ENCODE measurements around the gene ZNF808. TPM values are rescaled to one million over a fixed set of nuclear protein-coding genes. Genes with fewer than 3 reads are reported as not detected.
"Not testable (repeated sequence)": the region's sequence is repeated elsewhere in the genome, so short reads cannot be mapped to it uniquely, and the experiment has no call there.

The ZNF808 gene
- total RNA-seq, 1 donor from 2014 or later, result 9.0 TPM

- H3K27me3 ChIP-seq, result no peaks in the 10 kb centered on the region
- H3K4me3 ChIP-seq, result no peak overlapping the region
- no peak for TF ChIP-seq CTCF (IDR thresholded peaks at IDR 0.05)
- no peaks in the 10 kb centered on the region for H3K4me1 ChIP-seq
- peaks cover 4 to 34% of the 10 kb centered on the region in 2 donors for H3K9me3 ChIP-seq
- intact Hi-C loops (cut with DNase I), result no loop called here
- H3K27ac ChIP-seq, result no peak overlapping the region
- no peaks in the 10 kb centered on the region for H3K36me3 ChIP-seq
- DNase-seq (ENCODE audit: low spot score in 2 of 2), result no peak
These were observed 7.5 kb upstream of the ZNF808 start for GRCh38 chr19:52520013-52520412.

- Histone ChIP-seq H3K4me1 (no peaks in the 10 kb centered on the region), H3K27me3 (no peaks in the 10 kb centered on the region), H3K36me3 (no peaks in the 10 kb centered on the region), H3K27ac (no peak overlapping the region), H3K4me3 (no peak overlapping the region), H3K9me3 (peaks cover 0 to 27% of the 10 kb centered on the region in 2 donors)
- no peak for DNase-seq (ENCODE audit: low spot score in 2 of 2)
- TF ChIP-seq CTCF (IDR thresholded peaks at IDR 0.05), result no peak
- intact Hi-C loops (cut with DNase I), result no loop called here
These were observed 4.9 kb upstream of the ZNF808 start for GRCh38 chr19:52522551-52522950.

GRCh38 chr19:52524086-52524485 lies 3.4 kb upstream of the ZNF808 start:
- intact Hi-C loops (cut with DNase I), result no loop called here
- Histone ChIP-seq H3K27ac (no peak overlapping the region), H3K4me3 (no peak overlapping the region), H3K27me3 (no peaks in the 10 kb centered on the region), H3K36me3 (no peaks in the 10 kb centered on the region), H3K9me3 (peaks cover 0 to 18% of the 10 kb centered on the region in 2 donors), H3K4me1 (peaks cover 0 to 2% of the 10 kb centered on the region in 2 donors)
- no peak for DNase-seq (ENCODE audit: low spot score in 2 of 2)
- no peak for TF ChIP-seq CTCF (IDR thresholded peaks at IDR 0.05)

- no peak for DNase-seq (ENCODE audit: low spot score in 2 of 2)
- Histone ChIP-seq H3K27ac (peak overlapping the region; percentile 92 to 93), H3K27me3 (no peaks in the 10 kb centered on the region), H3K36me3 (no peaks in the 10 kb centered on the region), H3K4me3 (peak overlapping the region; percentile 74 to 86), H3K9me3 (peaks cover 0 to 4% of the 10 kb centered on the region in 2 donors), H3K4me1 (peaks cover 0 to 2% of the 10 kb centered on the region in 2 donors)
- TF ChIP-seq CTCF (IDR thresholded peaks at IDR 0.05), result no peak
- intact Hi-C loops (cut with DNase I), result loop anchor here (1.0 to 5.0 kb wide), 9 partner anchors 7 to 1339 kb away; partner anchors contain the start of genes MYADM, ZNF578, ZNF701 and ZNF83
These were observed 486 bp downstream of the ZNF808 start for GRCh38 chr19:52527956-52528351.

- Histone ChIP-seq H3K9me3 (no peaks in the 10 kb centered on the region), H3K4me1 (peaks cover 0 to 10% of the 10 kb centered on the region in 2 donors), H3K4me3 (no peak overlapping the region), H3K27ac (no peak overlapping the region), H3K36me3 (peaks cover 0 to 2% of the 10 kb centered on the region in 2 donors), H3K27me3 (no peaks in the 10 kb centered on the region)
- TF ChIP-seq CTCF (IDR thresholded peaks at IDR 0.05), result no peak
- no peak for DNase-seq (ENCODE audit: low spot score in 2 of 2)
- intact Hi-C loops (cut with DNase I), result no loop called here
These were observed 5.0 kb downstream of the ZNF808 start for GRCh38 chr19:52532480-52532879.

GRCh38 chr19:52533901-52534300 lies 6.4 kb downstream of the ZNF808 start:
- TF ChIP-seq CTCF (IDR thresholded peaks at IDR 0.05), result no peak
- Histone ChIP-seq H3K36me3 (peaks cover 0 to 2% of the 10 kb centered on the region in 2 donors), H3K4me1 (peaks cover 0 to 8% of the 10 kb centered on the region in 2 donors), H3K9me3 (no peaks in the 10 kb centered on the region), H3K27me3 (no peaks in the 10 kb centered on the region), H3K27ac (no peak overlapping the region), H3K4me3 (no peak overlapping the region)
- no peak for DNase-seq (ENCODE audit: low spot score in 2 of 2)
- intact Hi-C loops (cut with DNase I), result loop anchor here (2.0 kb wide), 3 partner anchors 67 to 157 kb away; partner anchors contain the start of gene ZNF528

- H3K4me1 ChIP-seq; DNase-seq (ENCODE audit: low spot score in 2 of 2); H3K27me3 ChIP-seq; H3K9me3 ChIP-seq; H3K36me3 ChIP-seq: not testable (repeated sequence)
- H3K27ac ChIP-seq, result peak overlapping the region; percentile 61 to 77
- intact Hi-C loops (cut with DNase I), result loop anchor here (1.0 to 2.0 kb wide), 4 partner anchors 8 to 155 kb away; partner anchors contain the start of genes ZNF528 and ZNF808
- H3K4me3 ChIP-seq, result peak overlapping the region; percentile 58 to 66
These were observed 7.9 kb downstream of the ZNF808 start for GRCh38 chr19:52535385-52535770.
